GM23338 (cell line): ENCODE results near the gene MUC6. TPM values are rescaled to one million over a fixed set of nuclear protein-coding genes. Genes with fewer than 3 reads are reported as not detected.

Experiments used
- ATAC-seq: fragments of 200-7000 bp; cut with Tn5 transposase; 3 replicates; pipeline ENCODE4 v1.9.1; 2020
- DNase-seq: peaks from one replicate; pipeline ENCODE4 v3.0.0-alpha.2; 2015; ENCODE audit warnings: low spot score
- H2AFZ ChIP-seq: fragments of 200-600 bp; sonication (generic); 2 replicates; pipeline ENCODE4 v1.8.0; 2016; ENCODE audit warnings: antibody characterized with exemption, mild to moderate bottlenecking, moderate library complexity
- H3F3A ChIP-seq: fragments of 200-600 bp; sonication (generic); replicated peaks from 2 replicates; pipeline ENCODE4 v1.8.0; 2017; ENCODE audit warnings: antibody characterized with exemption, mixed run types, low read depth
- H3K27ac ChIP-seq: fragments of 200-600 bp; sonication (generic); 2 replicates; pipeline ENCODE4 v1.6.1; 2016; ENCODE audit warnings: low read depth
- H3K27me3 ChIP-seq: fragments of 200-600 bp; sonication (generic); 2 replicates; pipeline ENCODE4 v1.8.0; 2016; ENCODE audit warnings: mild to moderate bottlenecking, mixed run types, moderate library complexity; ENCODE audit not compliant: insufficient read depth
- H3K36me3 ChIP-seq: fragments of 200-600 bp; sonication (generic); 2 replicates; pipeline ENCODE4 v1.8.0; 2016; ENCODE audit warnings: mild to moderate bottlenecking; ENCODE audit not compliant: insufficient read depth
- H3K4me1 ChIP-seq: fragments of 200-600 bp; sonication (generic); 2 replicates; pipeline ENCODE4 v1.8.0; 2016; ENCODE audit warnings: mild to moderate bottlenecking, moderate library complexity; ENCODE audit not compliant: insufficient read depth
- H3K4me2 ChIP-seq: fragments of 200-600 bp; sonication (generic); 2 replicates; pipeline ENCODE4 v1.7.1; 2017; ENCODE audit warnings: mixed run types
- H3K4me3 ChIP-seq: fragments of 200-600 bp; sonication (generic); 2 replicates; pipeline ENCODE4 v1.6.1; 2016; ENCODE audit warnings: mixed run types
- H3K79me2 ChIP-seq: fragments of 200-600 bp; sonication (generic); replicated peaks from 2 replicates; pipeline ENCODE4 v1.8.0; 2017; ENCODE audit warnings: mild to moderate bottlenecking; ENCODE audit not compliant: insufficient read depth
- H3K9me2 ChIP-seq: fragments of 200-600 bp; sonication (generic); 2 replicates; pipeline ENCODE4 v1.8.0; 2017; ENCODE audit not compliant: insufficient read depth
- H4K20me1 ChIP-seq: fragments of 200-600 bp; sonication (generic); replicated peaks from 2 replicates; pipeline ENCODE4 v1.8.0; 2017; ENCODE audit warnings: mild to moderate bottlenecking; ENCODE audit not compliant: insufficient read depth
- H3K27ac Mint-ChIP-seq: 2 replicates; pipeline ENCODE4 v1.8.0; 2020; ENCODE audit warnings: inconsistent platforms, mild to moderate bottlenecking, moderate library complexity, mixed read lengths
- H3K27me3 Mint-ChIP-seq: 3 replicates; pipeline ENCODE4 v1.8.0; 2022; ENCODE audit warnings: low read depth, mild to moderate bottlenecking, moderate library complexity, mixed read lengths, inconsistent platforms; ENCODE audit not compliant: insufficient read depth, poor library complexity
- H3K36me3 Mint-ChIP-seq: 3 replicates; pipeline ENCODE4 v1.8.0; 2021; ENCODE audit warnings: low read depth, mild to moderate bottlenecking, inconsistent platforms, moderate library complexity, mixed read lengths
- H3K4me1 Mint-ChIP-seq: 3 replicates; pipeline ENCODE4 v1.8.0; 2020; ENCODE audit warnings: mild to moderate bottlenecking, inconsistent platforms, mixed read lengths
- H3K4me3 Mint-ChIP-seq: 3 replicates; pipeline ENCODE4 v1.8.0; 2021; ENCODE audit warnings: moderate library complexity, mild to moderate bottlenecking, inconsistent platforms, mixed read lengths
- H3K9me3 Mint-ChIP-seq: 3 replicates; pipeline ENCODE4 v1.8.0; 2020; ENCODE audit warnings: moderate library complexity, mild to moderate bottlenecking, inconsistent platforms, mixed read lengths
- CREB1 ChIP-seq: fragments of 250-450 bp; sonication (Bioruptor Pico); IDR thresholded peaks from 2 replicates; pipeline ENCODE4 v1.5.0; 2020; ENCODE audit warnings: low read depth, mild to moderate bottlenecking, moderate library complexity
- EZH2 ChIP-seq: fragments of 200-600 bp; sonication (generic); IDR thresholded peaks from one replicate; pipeline ENCODE4 v1.8.0; 2017; ENCODE audit warnings: antibody characterized with exemption, mild to moderate bottlenecking, low read depth; ENCODE audit not compliant: unreplicated experiment
- EZH2phosphoT487 ChIP-seq: fragments of 200-600 bp; sonication (generic); IDR thresholded peaks from one replicate; pipeline ENCODE4 v1.8.1; 2018; ENCODE audit warnings: antibody characterized with exemption; ENCODE audit not compliant: unreplicated experiment
- NANOG ChIP-seq: IDR thresholded peaks from 2 replicates; pipeline ENCODE4 v1.6.1; 2016; ENCODE audit warnings: antibody characterized with exemption, borderline replicate concordance
- POLR2AphosphoS5 ChIP-seq: IDR thresholded peaks from 2 replicates; pipeline ENCODE4 v1.6.1; 2016; ENCODE audit warnings: antibody characterized with exemption, low read depth
- STAT1 ChIP-seq: IDR thresholded peaks from one replicate; pipeline ENCODE4 v1.6.1; 2016; ENCODE audit warnings: antibody characterized with exemption; ENCODE audit not compliant: unreplicated experiment
- ZNF114 ChIP-seq: fragments of 250-450 bp; sonication (Bioruptor Pico); IDR thresholded peaks from 2 replicates; pipeline ENCODE4 v1.5.0; 2020; ENCODE audit warnings: mild to moderate bottlenecking, moderate library complexity
- ZNF331 ChIP-seq: fragments of 250-450 bp; sonication (Bioruptor Pico); IDR thresholded peaks from 2 replicates; pipeline ENCODE4 v1.5.0; 2020; ENCODE audit warnings: low read depth, mild to moderate bottlenecking, moderate library complexity
- polyA plus RNA-seq: library from polyadenylated mRNA; unstranded; fragments of >200 nt; fragmentation: Nextera tagmentation; extraction: Ambion mirVana; gene quantifications from 2 replicates; pipeline ENCODE4 v1.2.1, GENCODE V29; 2016
- total RNA-seq: library from RNA; depleted of rRNA; stranded (reverse); fragments of >200 nt; shearing (Covaris generic); gene quantifications from 2 replicates; pipeline ENCODE4 v1.2.3, GENCODE V29; 2014
- TF ChIP-seq, protein P1 (sequence below), 2 experiments: fragments of 200-600 bp in 1 of 2; sonication (generic) in 1 of 2; conservative IDR thresholded peaks; 2 replicates each; pipeline versions ENCODE4 v1.5.1 to v1.6.1; 2016 to 2017; ENCODE audit warnings: antibody characterized with exemption in 2 of 2, low read depth in 2 of 2, mild to moderate bottlenecking in 2 of 2, moderate library complexity in 1 of 2
- TF ChIP-seq, protein P2 (sequence below): IDR thresholded peaks from one replicate; pipeline ENCODE4 v1.6.1; 2018; ENCODE audit warnings: antibody characterized with exemption; ENCODE audit not compliant: unreplicated experiment
- TF ChIP-seq, protein P3 (sequence below): fragments of 250-450 bp; sonication (Bioruptor Pico); IDR thresholded peaks from 2 replicates; pipeline ENCODE4 v1.5.0; 2020; ENCODE audit warnings: mild to moderate bottlenecking, moderate library complexity
- TF ChIP-seq, protein P4 (sequence below): IDR thresholded peaks from 2 replicates; pipeline ENCODE4 v1.6.1; 2016; ENCODE audit warnings: antibody characterized with exemption

MUC6 gene
- total and polyA plus RNA-seq, 2 experiments from 2014 or later, result not detected

DNA sequence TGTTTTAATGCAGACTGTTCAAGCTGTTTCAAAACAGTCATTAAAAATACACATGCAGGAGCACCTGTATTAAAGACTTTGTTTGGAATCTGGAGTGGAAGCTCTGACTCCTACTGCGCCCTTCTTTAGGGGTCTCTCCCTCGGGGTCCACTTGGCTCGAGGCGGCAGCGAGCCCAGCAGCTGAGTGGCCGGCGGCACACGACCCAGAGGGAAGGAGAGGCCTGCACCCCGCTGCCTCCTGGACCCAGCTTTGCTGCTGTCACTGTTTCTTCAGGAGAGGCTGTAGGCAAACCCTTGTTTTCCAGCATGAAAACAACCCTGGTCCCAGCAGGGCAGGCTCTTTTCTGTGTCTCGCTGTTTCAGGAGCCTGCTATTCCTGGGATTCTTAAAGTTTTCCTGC lies 29.2 kb downstream of the MUC6 start:
- Mint-ChIP-seq H3K4me3 (no peak overlapping the region), H3K9me3 (no peaks in the 10 kb centered on the region; the same call in 1 of the 3 replicates), H3K27ac (no peak overlapping the region), H3K27me3 (peaks cover 7% of the 10 kb centered on the region), H3K36me3 (peaks cover 45% of the 10 kb centered on the region), H3K4me1 (no peaks in the 10 kb centered on the region; the same call in 2 of the 3 replicates)
- no peak overlapping the region for H3K4me3 ChIP-seq
- H3K4me2 ChIP-seq, result no peak overlapping the region
- peaks cover 12% of the 10 kb centered on the region for H4K20me1 ChIP-seq
- H3K4me1 ChIP-seq, result no peaks in the 10 kb centered on the region
- H3K9me2 ChIP-seq, result no peaks in the 10 kb centered on the region
- 0 out of 2 replicates have a peak overlapping the region, but pooled peaks have one; percentile 50 for H3K27ac ChIP-seq
- no peaks in the 10 kb centered on the region for H3K27me3 ChIP-seq
- H3K79me2 ChIP-seq, result no peaks in the 10 kb centered on the region
- TF ChIP-seq ZNF114 (CRISPR knock-in tag) (no peak), EZH2 (no peak), ZNF331 (no peak), EZH2phosphoT487 (no peak), POLR2AphosphoS5 (no peak), STAT1 (no peak), CREB1 (CRISPR knock-in tag) (no peak), NANOG (no peak)
- TF ChIP-seq, protein P1, sequence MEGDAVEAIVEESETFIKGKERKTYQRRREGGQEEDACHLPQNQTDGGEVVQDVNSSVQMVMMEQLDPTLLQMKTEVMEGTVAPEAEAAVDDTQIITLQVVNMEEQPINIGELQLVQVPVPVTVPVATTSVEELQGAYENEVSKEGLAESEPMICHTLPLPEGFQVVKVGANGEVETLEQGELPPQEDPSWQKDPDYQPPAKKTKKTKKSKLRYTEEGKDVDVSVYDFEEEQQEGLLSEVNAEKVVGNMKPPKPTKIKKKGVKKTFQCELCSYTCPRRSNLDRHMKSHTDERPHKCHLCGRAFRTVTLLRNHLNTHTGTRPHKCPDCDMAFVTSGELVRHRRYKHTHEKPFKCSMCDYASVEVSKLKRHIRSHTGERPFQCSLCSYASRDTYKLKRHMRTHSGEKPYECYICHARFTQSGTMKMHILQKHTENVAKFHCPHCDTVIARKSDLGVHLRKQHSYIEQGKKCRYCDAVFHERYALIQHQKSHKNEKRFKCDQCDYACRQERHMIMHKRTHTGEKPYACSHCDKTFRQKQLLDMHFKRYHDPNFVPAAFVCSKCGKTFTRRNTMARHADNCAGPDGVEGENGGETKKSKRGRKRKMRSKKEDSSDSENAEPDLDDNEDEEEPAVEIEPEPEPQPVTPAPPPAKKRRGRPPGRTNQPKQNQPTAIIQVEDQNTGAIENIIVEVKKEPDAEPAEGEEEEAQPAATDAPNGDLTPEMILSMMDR (conservative IDR thresholded peaks at IDR 0.05; ENCODE audit: low read depth in 2 of 2), result no peak
- TF ChIP-seq, protein P2, sequence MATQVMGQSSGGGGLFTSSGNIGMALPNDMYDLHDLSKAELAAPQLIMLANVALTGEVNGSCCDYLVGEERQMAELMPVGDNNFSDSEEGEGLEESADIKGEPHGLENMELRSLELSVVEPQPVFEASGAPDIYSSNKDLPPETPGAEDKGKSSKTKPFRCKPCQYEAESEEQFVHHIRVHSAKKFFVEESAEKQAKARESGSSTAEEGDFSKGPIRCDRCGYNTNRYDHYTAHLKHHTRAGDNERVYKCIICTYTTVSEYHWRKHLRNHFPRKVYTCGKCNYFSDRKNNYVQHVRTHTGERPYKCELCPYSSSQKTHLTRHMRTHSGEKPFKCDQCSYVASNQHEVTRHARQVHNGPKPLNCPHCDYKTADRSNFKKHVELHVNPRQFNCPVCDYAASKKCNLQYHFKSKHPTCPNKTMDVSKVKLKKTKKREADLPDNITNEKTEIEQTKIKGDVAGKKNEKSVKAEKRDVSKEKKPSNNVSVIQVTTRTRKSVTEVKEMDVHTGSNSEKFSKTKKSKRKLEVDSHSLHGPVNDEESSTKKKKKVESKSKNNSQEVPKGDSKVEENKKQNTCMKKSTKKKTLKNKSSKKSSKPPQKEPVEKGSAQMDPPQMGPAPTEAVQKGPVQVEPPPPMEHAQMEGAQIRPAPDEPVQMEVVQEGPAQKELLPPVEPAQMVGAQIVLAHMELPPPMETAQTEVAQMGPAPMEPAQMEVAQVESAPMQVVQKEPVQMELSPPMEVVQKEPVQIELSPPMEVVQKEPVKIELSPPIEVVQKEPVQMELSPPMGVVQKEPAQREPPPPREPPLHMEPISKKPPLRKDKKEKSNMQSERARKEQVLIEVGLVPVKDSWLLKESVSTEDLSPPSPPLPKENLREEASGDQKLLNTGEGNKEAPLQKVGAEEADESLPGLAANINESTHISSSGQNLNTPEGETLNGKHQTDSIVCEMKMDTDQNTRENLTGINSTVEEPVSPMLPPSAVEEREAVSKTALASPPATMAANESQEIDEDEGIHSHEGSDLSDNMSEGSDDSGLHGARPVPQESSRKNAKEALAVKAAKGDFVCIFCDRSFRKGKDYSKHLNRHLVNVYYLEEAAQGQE, result no peak
- TF ChIP-seq, protein P3, sequence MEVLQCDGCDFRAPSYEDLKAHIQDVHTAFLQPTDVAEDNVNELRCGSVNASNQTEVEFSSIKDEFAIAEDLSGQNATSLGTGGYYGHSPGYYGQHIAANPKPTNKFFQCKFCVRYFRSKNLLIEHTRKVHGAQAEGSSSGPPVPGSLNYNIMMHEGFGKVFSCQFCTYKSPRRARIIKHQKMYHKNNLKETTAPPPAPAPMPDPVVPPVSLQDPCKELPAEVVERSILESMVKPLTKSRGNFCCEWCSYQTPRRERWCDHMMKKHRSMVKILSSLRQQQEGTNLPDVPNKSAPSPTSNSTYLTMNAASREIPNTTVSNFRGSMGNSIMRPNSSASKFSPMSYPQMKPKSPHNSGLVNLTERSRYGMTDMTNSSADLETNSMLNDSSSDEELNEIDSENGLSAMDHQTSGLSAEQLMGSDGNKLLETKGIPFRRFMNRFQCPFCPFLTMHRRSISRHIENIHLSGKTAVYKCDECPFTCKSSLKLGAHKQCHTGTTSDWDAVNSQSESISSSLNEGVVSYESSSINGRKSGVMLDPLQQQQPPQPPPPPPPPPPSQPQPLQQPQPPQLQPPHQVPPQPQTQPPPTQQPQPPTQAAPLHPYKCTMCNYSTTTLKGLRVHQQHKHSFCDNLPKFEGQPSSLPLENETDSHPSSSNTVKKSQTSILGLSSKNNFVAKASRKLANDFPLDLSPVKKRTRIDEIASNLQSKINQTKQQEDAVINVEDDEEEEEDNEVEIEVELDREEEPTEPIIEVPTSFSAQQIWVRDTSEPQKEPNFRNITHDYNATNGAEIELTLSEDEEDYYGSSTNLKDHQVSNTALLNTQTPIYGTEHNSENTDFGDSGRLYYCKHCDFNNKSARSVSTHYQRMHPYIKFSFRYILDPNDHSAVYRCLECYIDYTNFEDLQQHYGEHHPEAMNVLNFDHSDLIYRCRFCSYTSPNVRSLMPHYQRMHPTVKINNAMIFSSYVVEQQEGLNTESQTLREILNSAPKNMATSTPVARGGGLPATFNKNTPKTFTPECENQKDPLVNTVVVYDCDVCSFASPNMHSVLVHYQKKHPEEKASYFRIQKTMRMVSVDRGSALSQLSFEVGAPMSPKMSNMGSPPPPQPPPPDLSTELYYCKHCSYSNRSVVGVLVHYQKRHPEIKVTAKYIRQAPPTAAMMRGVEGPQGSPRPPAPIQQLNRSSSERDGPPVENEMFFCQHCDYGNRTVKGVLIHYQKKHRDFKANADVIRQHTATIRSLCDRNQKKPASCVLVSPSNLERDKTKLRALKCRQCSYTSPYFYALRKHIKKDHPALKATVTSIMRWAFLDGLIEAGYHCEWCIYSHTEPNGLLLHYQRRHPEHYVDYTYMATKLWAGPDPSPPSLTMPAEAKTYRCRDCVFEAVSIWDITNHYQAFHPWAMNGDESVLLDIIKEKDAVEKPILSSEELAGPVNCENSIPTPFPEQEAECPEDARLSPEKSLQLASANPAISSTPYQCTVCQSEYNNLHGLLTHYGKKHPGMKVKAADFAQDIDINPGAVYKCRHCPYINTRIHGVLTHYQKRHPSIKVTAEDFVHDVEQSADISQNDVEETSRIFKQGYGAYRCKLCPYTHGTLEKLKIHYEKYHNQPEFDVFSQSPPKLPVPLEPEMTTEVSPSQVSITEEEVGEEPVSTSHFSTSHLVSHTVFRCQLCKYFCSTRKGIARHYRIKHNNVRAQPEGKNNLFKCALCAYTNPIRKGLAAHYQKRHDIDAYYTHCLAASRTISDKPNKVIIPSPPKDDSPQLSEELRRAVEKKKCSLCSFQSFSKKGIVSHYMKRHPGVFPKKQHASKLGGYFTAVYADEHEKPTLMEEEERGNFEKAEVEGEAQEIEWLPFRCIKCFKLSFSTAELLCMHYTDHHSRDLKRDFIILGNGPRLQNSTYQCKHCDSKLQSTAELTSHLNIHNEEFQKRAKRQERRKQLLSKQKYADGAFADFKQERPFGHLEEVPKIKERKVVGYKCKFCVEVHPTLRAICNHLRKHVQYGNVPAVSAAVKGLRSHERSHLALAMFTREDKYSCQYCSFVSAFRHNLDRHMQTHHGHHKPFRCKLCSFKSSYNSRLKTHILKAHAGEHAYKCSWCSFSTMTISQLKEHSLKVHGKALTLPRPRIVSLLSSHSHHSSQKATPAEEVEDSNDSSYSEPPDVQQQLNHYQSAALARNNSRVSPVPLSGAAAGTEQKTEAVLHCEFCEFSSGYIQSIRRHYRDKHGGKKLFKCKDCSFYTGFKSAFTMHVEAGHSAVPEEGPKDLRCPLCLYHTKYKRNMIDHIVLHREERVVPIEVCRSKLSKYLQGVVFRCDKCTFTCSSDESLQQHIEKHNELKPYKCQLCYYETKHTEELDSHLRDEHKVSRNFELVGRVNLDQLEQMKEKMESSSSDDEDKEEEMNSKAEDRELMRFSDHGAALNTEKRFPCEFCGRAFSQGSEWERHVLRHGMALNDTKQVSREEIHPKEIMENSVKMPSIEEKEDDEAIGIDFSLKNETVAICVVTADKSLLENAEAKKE, result no peak
- TF ChIP-seq, protein P4, sequence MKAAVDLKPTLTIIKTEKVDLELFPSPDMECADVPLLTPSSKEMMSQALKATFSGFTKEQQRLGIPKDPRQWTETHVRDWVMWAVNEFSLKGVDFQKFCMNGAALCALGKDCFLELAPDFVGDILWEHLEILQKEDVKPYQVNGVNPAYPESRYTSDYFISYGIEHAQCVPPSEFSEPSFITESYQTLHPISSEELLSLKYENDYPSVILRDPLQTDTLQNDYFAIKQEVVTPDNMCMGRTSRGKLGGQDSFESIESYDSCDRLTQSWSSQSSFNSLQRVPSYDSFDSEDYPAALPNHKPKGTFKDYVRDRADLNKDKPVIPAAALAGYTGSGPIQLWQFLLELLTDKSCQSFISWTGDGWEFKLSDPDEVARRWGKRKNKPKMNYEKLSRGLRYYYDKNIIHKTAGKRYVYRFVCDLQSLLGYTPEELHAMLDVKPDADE, result no peak
- H3K36me3 ChIP-seq, result peaks cover 11% of the 10 kb centered on the region; the same call in 1 of the 2 replicates
- H2AFZ ChIP-seq, result no peak overlapping the region
- H3F3A ChIP-seq, result no peaks in the 10 kb centered on the region
- DNase-seq, result no peak
- ATAC-seq, result no peak
